ENCODE data around the gene MFN2.

- peak; percentile 86 for TF ChIP-seq YY1 (IDR thresholded peaks at IDR 0.05; ENCODE audit: insufficient read depth, insufficient read length)
- no peak for TF ChIP-seq SUZ12 (IDR thresholded peaks at IDR 0.05; ENCODE audit: extremely low read depth, insufficient read depth, insufficient read length)
These were observed at the start of gene MFN2 for GRCh38 chr1:11979851-11980675.

Measured in NT2/D1 (cell line).